Activated CD8-positive, alpha-beta memory T cell treated with anti-CD3 and anti-CD28 coated beads for 4 hours (primary cell): ENCODE data around the gene SRRM2.

ENCODE experiments used
- DNase-seq, 2 donors: peaks; one replicate each; pipeline ENCODE4 v3.0.0-alpha.2; 2020; ENCODE audit warnings: low read depth in 2 of 2

SRRM2 gene

GRCh38 chr16:2752035-2752849, at the start of gene SRRM2:
Gene SRRM2, plus strand, starts transcription at chr16:2752638. Its CDS starts 3,727 bp downstream, at chr16:2756365.
- DNase-seq, result peak; percentile 88 to 89

- no peak for DNase-seq
Observed at GRCh38 chr16:2702871-2703745, 49.3 kb upstream of the SRRM2 start.

GRCh38 chr16:2704166-2704982, 48.1 kb upstream of the SRRM2 start:
- DNase-seq, result no peak

GRCh38 chr16:2704983-2705275, 47.5 kb upstream of the SRRM2 start:
- DNase-seq, result no peak

GRCh38 chr16:2705351-2705750, 47.1 kb upstream of the SRRM2 start:
- no peak for DNase-seq

- DNase-seq, result no peak
Observed at GRCh38 chr16:2706085-2706484, 46.4 kb upstream of the SRRM2 start.

- DNase-seq, result no peak
Observed at GRCh38 chr16:2706611-2707311, 45.7 kb upstream of the SRRM2 start.

GRCh38 chr16:2707368-2708289, 44.8 kb upstream of the SRRM2 start:
- DNase-seq, result no peak

GRCh38 chr16:2708290-2708639, 44.2 kb upstream of the SRRM2 start:
- DNase-seq, result no peak

GRCh38 chr16:2708955-2709587, 43.4 kb upstream of the SRRM2 start:
- DNase-seq, result no peak

- DNase-seq, result no peak
Observed at GRCh38 chr16:2709588-2709984, 42.9 kb upstream of the SRRM2 start.

GRCh38 chr16:2710021-2710710, 42.3 kb upstream of the SRRM2 start:
- DNase-seq, result no peak

- no peak for DNase-seq
Observed at GRCh38 chr16:2710711-2711231, 41.7 kb upstream of the SRRM2 start.

GRCh38 chr16:2711370-2712062, 40.9 kb upstream of the SRRM2 start:
- no peak for DNase-seq

- no peak for DNase-seq
Observed at GRCh38 chr16:2712063-2712441, 40.4 kb upstream of the SRRM2 start.

GRCh38 chr16:2712546-2712945, 39.9 kb upstream of the SRRM2 start:
- DNase-seq, result no peak

- DNase-seq, result no peak
Observed at GRCh38 chr16:2713523-2713922, 38.9 kb upstream of the SRRM2 start.

GRCh38 chr16:2713985-2714774, 38.3 kb upstream of the SRRM2 start:
- DNase-seq, result no peak
